ENCODE measurements around the gene ALLC.

The ALLC gene

DNA sequence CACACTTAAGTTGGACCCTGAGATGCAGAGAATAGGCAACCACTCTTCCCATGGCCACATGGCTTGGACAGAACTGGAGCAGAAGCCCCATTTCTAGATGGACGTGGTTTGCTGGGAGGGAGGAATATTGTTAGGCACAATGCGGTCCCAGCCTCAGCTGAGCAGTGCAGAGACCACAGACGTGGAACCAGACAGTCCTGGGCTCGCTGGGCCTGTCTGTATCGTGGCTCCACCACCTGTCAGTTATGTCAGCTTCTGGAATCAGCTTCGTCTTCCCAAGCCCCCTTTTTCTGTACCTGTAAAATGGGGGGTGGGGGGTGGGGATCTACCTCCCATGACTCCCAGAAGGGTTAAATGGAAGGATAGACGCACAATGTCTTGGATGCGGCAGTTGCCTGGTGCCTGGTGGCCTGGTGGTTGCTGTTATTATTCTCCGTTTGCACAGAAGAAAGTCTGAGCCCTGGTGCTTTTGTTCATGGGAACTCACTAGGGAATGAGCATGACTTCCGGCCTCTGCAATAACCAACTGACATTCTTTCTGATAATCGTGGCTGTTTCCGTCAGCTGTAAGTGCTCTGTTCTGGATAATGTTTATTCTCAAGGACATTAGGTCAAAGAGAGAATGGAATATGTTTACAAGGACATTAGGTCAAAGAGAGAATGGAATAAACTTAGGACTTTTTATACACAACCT lies 31.7 kb upstream of the ALLC start:
- TF ChIP-seq, protein P1, sequence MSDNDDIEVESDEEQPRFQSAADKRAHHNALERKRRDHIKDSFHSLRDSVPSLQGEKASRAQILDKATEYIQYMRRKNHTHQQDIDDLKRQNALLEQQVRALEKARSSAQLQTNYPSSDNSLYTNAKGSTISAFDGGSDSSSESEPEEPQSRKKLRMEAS (IDR thresholded peaks at IDR 0.05; ENCODE audit: low read depth, low read length), result no peak
- TF ChIP-seq POLR2A (IDR thresholded peaks at IDR 0.05; ENCODE audit: extremely low read depth, insufficient read length) (no peak), MYC (IDR thresholded peaks at IDR 0.05; ENCODE audit: low read depth, low read length) (no peak)
- TF ChIP-seq, protein P2, sequence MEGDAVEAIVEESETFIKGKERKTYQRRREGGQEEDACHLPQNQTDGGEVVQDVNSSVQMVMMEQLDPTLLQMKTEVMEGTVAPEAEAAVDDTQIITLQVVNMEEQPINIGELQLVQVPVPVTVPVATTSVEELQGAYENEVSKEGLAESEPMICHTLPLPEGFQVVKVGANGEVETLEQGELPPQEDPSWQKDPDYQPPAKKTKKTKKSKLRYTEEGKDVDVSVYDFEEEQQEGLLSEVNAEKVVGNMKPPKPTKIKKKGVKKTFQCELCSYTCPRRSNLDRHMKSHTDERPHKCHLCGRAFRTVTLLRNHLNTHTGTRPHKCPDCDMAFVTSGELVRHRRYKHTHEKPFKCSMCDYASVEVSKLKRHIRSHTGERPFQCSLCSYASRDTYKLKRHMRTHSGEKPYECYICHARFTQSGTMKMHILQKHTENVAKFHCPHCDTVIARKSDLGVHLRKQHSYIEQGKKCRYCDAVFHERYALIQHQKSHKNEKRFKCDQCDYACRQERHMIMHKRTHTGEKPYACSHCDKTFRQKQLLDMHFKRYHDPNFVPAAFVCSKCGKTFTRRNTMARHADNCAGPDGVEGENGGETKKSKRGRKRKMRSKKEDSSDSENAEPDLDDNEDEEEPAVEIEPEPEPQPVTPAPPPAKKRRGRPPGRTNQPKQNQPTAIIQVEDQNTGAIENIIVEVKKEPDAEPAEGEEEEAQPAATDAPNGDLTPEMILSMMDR (IDR thresholded peaks at IDR 0.05; ENCODE audit: low read depth, low read length), result no peak
- no peak for DNase-seq (ENCODE audit: low read depth)

DNA sequence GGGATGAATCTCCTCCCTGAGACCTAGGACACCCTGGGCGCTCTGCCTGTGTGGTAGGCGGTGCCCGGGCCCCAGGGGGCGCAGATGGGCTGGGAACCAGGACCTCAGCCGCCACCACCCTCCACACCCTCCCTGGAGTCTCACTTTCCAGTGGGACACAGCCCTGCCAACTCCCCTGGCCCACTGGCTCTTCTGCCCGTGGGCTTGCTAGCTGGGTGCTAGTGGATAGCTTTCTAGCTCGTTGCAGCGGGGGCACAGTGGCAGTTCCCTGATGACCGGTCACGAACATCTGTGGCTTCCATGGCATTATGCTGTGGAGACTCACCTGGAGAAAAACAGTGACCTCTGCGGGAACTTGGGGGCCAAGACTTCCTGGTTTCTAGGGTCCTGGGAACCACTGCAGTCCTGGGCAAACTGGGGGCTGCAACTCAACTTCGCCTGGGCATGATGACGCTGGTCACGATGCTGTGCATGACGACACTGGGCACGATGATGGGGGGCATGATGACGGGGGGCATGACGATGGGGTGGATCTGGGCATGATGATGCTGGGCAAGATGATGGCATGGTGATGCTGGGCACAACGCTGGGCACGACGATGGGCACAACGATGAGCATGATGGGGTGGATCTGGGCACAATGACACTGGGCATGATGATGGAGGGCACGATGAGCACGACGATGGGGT lies 31.0 kb upstream of the ALLC start:
- no peak overlapping the region for H3K4me3 ChIP-seq (ENCODE audit: low read depth, low read length)
- no peak for DNase-seq (ENCODE audit: low read depth)
- TF ChIP-seq, protein P2 (IDR thresholded peaks at IDR 0.05; ENCODE audit: low read depth, low read length), result no peak
- no peak for TF ChIP-seq POLR2A (IDR thresholded peaks at IDR 0.05; ENCODE audit: extremely low read depth, insufficient read length)
- TF ChIP-seq, protein P1 (IDR thresholded peaks at IDR 0.05; ENCODE audit: low read depth, low read length), result no peak

More for the DNA sequence above, 31.7 kb upstream of the ALLC start:
- H3K4me3 ChIP-seq (ENCODE audit: low read depth, low read length), result no peak overlapping the region

DNA sequence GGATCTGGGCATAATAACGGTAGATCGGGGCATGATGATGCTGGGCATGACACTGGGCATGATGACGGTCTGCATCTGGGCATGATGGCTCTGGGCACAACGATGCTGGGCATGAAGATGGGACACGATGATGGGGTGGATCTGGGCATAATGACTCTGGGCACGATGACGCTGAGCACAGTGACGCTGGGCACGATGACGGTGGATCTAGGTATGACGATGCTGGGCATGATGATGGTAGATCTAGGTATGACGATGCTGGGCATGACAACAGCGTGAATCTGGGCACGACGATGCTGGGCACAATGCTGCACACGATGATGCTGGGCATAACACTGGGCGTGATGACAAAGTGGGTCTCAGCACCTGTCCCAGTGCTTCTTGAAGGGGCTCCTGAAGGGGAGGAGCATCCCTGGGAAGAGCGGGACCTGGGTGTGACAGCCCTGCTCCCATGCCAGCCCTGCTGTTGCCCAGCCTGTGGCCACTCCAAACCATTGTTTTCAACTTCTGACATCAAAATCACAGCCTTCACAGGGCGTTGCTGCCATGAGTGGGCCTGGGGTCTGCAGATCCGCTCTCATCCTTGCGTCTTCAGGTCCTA lies 30.4 kb upstream of the ALLC start:
- DNase-seq (ENCODE audit: low read depth), result no peak
- no peak for TF ChIP-seq MYC (IDR thresholded peaks at IDR 0.05; ENCODE audit: low read depth, low read length)
- TF ChIP-seq, protein P1 (IDR thresholded peaks at IDR 0.05; ENCODE audit: low read depth, low read length), result no peak
- TF ChIP-seq, protein P2 (IDR thresholded peaks at IDR 0.05; ENCODE audit: low read depth, low read length), result no peak
- H3K4me3 ChIP-seq (ENCODE audit: low read depth, low read length), result no peak overlapping the region

DNA sequence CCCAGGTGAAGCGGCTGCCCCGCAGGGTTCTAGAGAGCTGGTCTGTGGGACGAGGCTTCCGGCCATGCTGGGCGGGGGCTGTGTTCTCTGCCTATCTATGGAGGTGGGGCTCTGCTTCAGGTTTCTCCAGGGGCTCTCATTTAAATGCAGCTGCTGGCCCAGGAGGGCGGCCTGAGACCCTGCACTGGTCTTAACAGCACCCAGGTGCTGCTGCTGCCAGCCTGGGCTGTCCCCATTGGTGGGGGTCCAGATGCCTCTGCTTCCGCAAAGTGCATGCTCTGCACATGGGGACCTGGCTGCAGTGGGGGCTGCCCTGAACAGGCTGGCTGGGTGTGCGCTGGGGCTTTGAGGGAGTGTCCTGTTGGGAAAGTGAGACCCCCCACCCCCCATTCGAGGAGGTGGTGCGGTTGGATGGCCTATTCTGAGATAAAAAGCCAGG lies 29.7 kb upstream of the ALLC start:
- no peak overlapping the region for H3K4me3 ChIP-seq (ENCODE audit: low read depth, low read length)
- no peak for DNase-seq (ENCODE audit: low read depth)
- TF ChIP-seq MYC (IDR thresholded peaks at IDR 0.05; ENCODE audit: low read depth, low read length) (no peak), POLR2A (IDR thresholded peaks at IDR 0.05; ENCODE audit: extremely low read depth, insufficient read length) (no peak)
- TF ChIP-seq, protein P2 (IDR thresholded peaks at IDR 0.05; ENCODE audit: low read depth, low read length), result no peak
- TF ChIP-seq, protein P1 (IDR thresholded peaks at IDR 0.05; ENCODE audit: low read depth, low read length), result no peak

DNA sequence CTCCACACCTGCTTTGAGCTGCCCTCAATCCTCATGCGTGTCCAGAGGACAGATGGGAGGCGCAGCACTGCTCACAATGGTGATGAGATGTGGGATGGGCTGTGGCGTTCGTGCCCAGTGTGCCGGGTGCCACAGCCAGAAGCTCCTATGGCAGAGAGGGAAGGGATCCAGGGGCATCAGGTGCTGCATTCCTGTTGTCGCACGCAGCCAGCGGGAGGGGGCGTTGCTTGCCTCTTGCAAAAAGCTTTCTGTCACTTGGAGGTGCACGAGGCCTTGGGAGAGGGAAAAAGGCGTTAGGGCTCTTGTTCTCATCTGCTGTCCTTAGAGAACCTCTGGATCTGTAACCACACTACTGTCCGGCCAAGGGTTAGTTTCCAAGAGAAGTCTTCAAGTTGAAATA lies 29.2 kb upstream of the ALLC start:
- TF ChIP-seq POLR2A (IDR thresholded peaks at IDR 0.05; ENCODE audit: extremely low read depth, insufficient read length) (no peak), MYC (IDR thresholded peaks at IDR 0.05; ENCODE audit: low read depth, low read length) (no peak)
- TF ChIP-seq, protein P2 (IDR thresholded peaks at IDR 0.05; ENCODE audit: low read depth, low read length), result peak; percentile 8
- TF ChIP-seq, protein P1 (IDR thresholded peaks at IDR 0.05; ENCODE audit: low read depth, low read length), result no peak
- no peak overlapping the region for H3K4me3 ChIP-seq (ENCODE audit: low read depth, low read length)
- DNase-seq (ENCODE audit: low read depth), result no peak
